ENCODE data around the gene KCNN3. TPM values are rescaled to one million over a fixed set of nuclear protein-coding genes. Genes with fewer than 3 reads are reported as not detected.
A peak's percentile ranks its signal among the peaks of the same experiment; 100 is the strongest.

KCNN3 gene
- polyA plus RNA-seq, 1 donor from 2014 or later = 2.2 TPM

DNA sequence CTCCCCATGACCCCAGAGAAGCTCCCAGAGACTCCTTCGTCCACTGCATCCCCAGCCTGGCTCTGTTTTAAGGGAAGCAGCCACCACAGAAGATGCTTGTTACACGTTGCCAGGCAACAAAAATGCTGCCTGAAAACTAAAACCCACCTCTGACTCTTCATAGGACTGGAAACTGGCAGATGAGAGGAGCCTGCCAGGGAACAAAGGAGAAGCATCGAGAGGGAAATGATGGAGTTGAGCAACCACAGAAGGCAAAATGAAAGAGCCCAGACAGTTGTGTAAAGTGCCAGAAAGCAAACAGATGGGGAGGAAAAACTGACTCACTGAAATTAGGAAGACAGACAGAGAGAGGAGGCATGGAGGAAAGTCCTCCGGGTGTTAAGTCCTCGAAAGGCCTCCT lies 118.4 kb downstream of the KCNN3 start:
- no peak for TF ChIP-seq RAD21 (conservative IDR thresholded peaks at IDR 0.05)
- TF ChIP-seq, protein P1, sequence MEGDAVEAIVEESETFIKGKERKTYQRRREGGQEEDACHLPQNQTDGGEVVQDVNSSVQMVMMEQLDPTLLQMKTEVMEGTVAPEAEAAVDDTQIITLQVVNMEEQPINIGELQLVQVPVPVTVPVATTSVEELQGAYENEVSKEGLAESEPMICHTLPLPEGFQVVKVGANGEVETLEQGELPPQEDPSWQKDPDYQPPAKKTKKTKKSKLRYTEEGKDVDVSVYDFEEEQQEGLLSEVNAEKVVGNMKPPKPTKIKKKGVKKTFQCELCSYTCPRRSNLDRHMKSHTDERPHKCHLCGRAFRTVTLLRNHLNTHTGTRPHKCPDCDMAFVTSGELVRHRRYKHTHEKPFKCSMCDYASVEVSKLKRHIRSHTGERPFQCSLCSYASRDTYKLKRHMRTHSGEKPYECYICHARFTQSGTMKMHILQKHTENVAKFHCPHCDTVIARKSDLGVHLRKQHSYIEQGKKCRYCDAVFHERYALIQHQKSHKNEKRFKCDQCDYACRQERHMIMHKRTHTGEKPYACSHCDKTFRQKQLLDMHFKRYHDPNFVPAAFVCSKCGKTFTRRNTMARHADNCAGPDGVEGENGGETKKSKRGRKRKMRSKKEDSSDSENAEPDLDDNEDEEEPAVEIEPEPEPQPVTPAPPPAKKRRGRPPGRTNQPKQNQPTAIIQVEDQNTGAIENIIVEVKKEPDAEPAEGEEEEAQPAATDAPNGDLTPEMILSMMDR (IDR thresholded peaks at IDR 0.05; ENCODE audit: poor library complexity, severe bottlenecking) = no peak
- TF ChIP-seq TAF1 (IDR thresholded peaks at IDR 0.05; ENCODE audit: low read depth) = no peak
- no peak for TF ChIP-seq EZH2 (IDR thresholded peaks at IDR 0.05; ENCODE audit: borderline replicate concordance, insufficient read depth, low read length, poor library complexity, severe bottlenecking)
- peak; percentile 32 for TF ChIP-seq POLR2AphosphoS5 (IDR thresholded peaks at IDR 0.05)
- peak; percentile 44 for TF ChIP-seq EP300 (conservative IDR thresholded peaks at IDR 0.05; ENCODE audit: poor library complexity, severe bottlenecking)
- TF ChIP-seq SMC3 (conservative IDR thresholded peaks at IDR 0.05; ENCODE audit: poor library complexity) = no peak
- TF ChIP-seq, protein P2, sequence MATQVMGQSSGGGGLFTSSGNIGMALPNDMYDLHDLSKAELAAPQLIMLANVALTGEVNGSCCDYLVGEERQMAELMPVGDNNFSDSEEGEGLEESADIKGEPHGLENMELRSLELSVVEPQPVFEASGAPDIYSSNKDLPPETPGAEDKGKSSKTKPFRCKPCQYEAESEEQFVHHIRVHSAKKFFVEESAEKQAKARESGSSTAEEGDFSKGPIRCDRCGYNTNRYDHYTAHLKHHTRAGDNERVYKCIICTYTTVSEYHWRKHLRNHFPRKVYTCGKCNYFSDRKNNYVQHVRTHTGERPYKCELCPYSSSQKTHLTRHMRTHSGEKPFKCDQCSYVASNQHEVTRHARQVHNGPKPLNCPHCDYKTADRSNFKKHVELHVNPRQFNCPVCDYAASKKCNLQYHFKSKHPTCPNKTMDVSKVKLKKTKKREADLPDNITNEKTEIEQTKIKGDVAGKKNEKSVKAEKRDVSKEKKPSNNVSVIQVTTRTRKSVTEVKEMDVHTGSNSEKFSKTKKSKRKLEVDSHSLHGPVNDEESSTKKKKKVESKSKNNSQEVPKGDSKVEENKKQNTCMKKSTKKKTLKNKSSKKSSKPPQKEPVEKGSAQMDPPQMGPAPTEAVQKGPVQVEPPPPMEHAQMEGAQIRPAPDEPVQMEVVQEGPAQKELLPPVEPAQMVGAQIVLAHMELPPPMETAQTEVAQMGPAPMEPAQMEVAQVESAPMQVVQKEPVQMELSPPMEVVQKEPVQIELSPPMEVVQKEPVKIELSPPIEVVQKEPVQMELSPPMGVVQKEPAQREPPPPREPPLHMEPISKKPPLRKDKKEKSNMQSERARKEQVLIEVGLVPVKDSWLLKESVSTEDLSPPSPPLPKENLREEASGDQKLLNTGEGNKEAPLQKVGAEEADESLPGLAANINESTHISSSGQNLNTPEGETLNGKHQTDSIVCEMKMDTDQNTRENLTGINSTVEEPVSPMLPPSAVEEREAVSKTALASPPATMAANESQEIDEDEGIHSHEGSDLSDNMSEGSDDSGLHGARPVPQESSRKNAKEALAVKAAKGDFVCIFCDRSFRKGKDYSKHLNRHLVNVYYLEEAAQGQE (IDR thresholded peaks at IDR 0.05; ENCODE audit: borderline replicate concordance) = no peak
- TF ChIP-seq MXI1 (conservative IDR thresholded peaks at IDR 0.05; ENCODE audit: poor library complexity, severe bottlenecking) = no peak
- H3K27ac ChIP-seq (ENCODE audit: low read length) = peak overlapping the region; percentile 56

DNA sequence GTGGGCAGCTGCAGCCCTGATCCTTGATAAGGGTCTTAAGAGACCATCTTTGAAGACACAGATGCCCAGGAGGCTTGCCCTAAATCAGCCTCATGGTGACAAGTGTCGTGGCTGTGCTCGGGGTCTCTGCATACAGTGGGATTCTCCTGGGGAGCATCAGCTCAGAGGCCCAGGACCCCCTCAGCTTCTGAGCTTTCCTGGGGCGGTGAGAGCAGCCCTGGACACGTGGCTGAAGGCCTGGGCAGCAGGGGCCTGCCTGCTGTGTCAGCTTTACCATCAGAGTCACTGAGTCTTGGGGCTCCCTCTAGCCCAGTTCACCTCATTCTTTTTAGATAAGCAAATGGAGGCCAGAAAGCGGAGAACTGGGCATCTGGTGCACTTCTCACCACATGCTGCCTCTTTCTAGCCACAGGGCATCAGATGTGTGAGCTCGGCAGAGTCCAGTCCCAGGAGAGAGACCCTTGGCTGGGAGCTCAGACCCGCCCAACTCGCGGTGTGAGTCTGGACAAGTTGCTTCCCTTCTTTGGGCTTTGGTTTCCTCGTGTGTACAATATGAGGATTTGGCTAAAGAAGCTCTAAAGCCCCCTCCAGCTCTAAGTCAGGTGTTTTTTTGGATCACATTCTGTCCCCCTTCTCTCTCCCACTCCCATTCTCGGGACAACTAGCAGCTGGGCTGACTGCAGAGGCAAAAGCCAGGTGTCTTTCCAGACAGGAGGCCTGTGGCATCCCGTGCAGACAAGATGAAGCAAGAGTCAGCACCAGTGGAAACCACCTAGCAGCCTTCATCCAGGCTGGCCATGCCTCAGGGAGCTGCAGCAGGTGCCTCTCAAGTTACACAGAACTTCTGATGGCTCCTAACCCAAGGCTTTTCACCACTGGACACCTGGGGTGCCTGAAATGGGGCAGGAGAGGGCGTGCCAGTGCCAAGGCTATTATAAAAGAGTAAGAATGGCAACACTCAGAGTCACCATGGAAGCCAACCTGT lies 119.1 kb downstream of the KCNN3 start:
- H3K27ac ChIP-seq (ENCODE audit: low read length) = no peak overlapping the region

More for the DNA sequence above, 118.4 kb downstream of the KCNN3 start:
- peak overlapping the region; percentile 27 for H3K9ac ChIP-seq (ENCODE audit: low read length)
- H2AFZ ChIP-seq (ENCODE audit: low read depth, low read length) = peak overlapping the region; percentile 37
- H3K27me3 ChIP-seq (ENCODE audit: insufficient read depth, low read depth, low read length) = no peaks in the 10 kb centered on the region
- no peaks in the 10 kb centered on the region for H3K36me3 ChIP-seq (ENCODE audit: insufficient read depth, low read length)
- no peak overlapping the region for H3K4me2 ChIP-seq (ENCODE audit: low read length)
- no peak overlapping the region for H3K4me3 ChIP-seq (ENCODE audit: low read length)
- H3K9me2 ChIP-seq (ENCODE audit: insufficient read depth, low read length) = no peaks in the 10 kb centered on the region
- H4K20me1 ChIP-seq (ENCODE audit: insufficient read depth) = no peaks in the 10 kb centered on the region
- H3F3A ChIP-seq (ENCODE audit: insufficient read depth, low read length, poor library complexity, severe bottlenecking) = no peaks in the 10 kb centered on the region
- H3K9me3 ChIP-seq (ENCODE audit: low read length) = no peaks in the 10 kb centered on the region
- H3K79me2 ChIP-seq (replicated peaks; ENCODE audit: insufficient read depth, low read length) = no peaks in the 10 kb centered on the region

More for the DNA sequence above, 119.1 kb downstream of the KCNN3 start:
- H3K4me2 ChIP-seq (ENCODE audit: low read length) = no peak overlapping the region
- H3K9me2 ChIP-seq (ENCODE audit: insufficient read depth, low read length) = no peaks in the 10 kb centered on the region
- H3K9ac ChIP-seq (ENCODE audit: low read length) = peak overlapping the region; percentile 27
- no peaks in the 10 kb centered on the region for H3K27me3 ChIP-seq (ENCODE audit: insufficient read depth, low read depth, low read length)
- H3K4me3 ChIP-seq (ENCODE audit: low read length) = no peak overlapping the region
- no peaks in the 10 kb centered on the region for H3K9me3 ChIP-seq (ENCODE audit: low read length)
- H2AFZ ChIP-seq (ENCODE audit: low read depth, low read length) = no peak overlapping the region
- no peaks in the 10 kb centered on the region for H3K36me3 ChIP-seq (ENCODE audit: insufficient read depth, low read length)
- H4K20me1 ChIP-seq (ENCODE audit: insufficient read depth) = no peaks in the 10 kb centered on the region
- no peaks in the 10 kb centered on the region for H3K79me2 ChIP-seq (replicated peaks; ENCODE audit: insufficient read depth, low read length)
- H3F3A ChIP-seq (ENCODE audit: insufficient read depth, low read length, poor library complexity, severe bottlenecking) = no peaks in the 10 kb centered on the region
- TF ChIP-seq EP300 (conservative IDR thresholded peaks at IDR 0.05; ENCODE audit: poor library complexity, severe bottlenecking) (no peak), POLR2AphosphoS5 (IDR thresholded peaks at IDR 0.05) (no peak), EZH2 (IDR thresholded peaks at IDR 0.05; ENCODE audit: borderline replicate concordance, insufficient read depth, low read length, poor library complexity, severe bottlenecking) (no peak), TAF1 (IDR thresholded peaks at IDR 0.05; ENCODE audit: low read depth) (no peak), MXI1 (conservative IDR thresholded peaks at IDR 0.05; ENCODE audit: poor library complexity, severe bottlenecking) (no peak), RAD21 (conservative IDR thresholded peaks at IDR 0.05) (no peak), SMC3 (conservative IDR thresholded peaks at IDR 0.05; ENCODE audit: poor library complexity) (no peak)
- TF ChIP-seq, protein P1 (IDR thresholded peaks at IDR 0.05; ENCODE audit: poor library complexity, severe bottlenecking) = no peak
- TF ChIP-seq, protein P2 (IDR thresholded peaks at IDR 0.05; ENCODE audit: borderline replicate concordance) = no peak
